Activated T-cell treated with anti-CD3 and anti-CD28 coated beads for 24 hours (primary cell): Measurements from ENCODE around the gene OXNAD1.
A peak's percentile ranks its signal among the peaks of the same experiment; 100 is the strongest.

Source experiments
- DNase-seq: peaks from one replicate; pipeline ENCODE4 v3.0.0-alpha.2; 2020; ENCODE audit warnings: low read depth

Gene OXNAD1

GRCh38 chr3:16264708-16265454 lies at the start of gene OXNAD1, which contains the start of gene DPH3:
Gene OXNAD1 (plus strand): TSS chr3:16265212. CDS start chr3:16270953, 5,741 bp downstream.
Gene DPH3 (minus strand): TSS chr3:16264943. CDS start chr3:16264876, 67 bp downstream.
- DNase-seq, result peak; percentile 99

GRCh38 chr3:16216373-16216935 lies 48.6 kb upstream of the OXNAD1 start:
- DNase-seq, result no peak

GRCh38 chr3:16219777-16220176 lies 45.2 kb upstream of the OXNAD1 start:
- no peak for DNase-seq

- DNase-seq, result no peak
These were observed 43.0 kb upstream of the OXNAD1 start for GRCh38 chr3:16221990-16222389.

GRCh38 chr3:16222547-16222946 lies 42.5 kb upstream of the OXNAD1 start:
- DNase-seq, result no peak

GRCh38 chr3:16224325-16224724 lies 40.7 kb upstream of the OXNAD1 start:
- no peak for DNase-seq

- DNase-seq, result no peak
These were observed 37.4 kb upstream of the OXNAD1 start for GRCh38 chr3:16227566-16227965.

- DNase-seq, result no peak
These were observed 35.3 kb upstream of the OXNAD1 start for GRCh38 chr3:16229681-16230080.

GRCh38 chr3:16231983-16232382 lies 33.0 kb upstream of the OXNAD1 start:
- DNase-seq, result no peak

- DNase-seq, result no peak
These were observed 31.2 kb upstream of the OXNAD1 start for GRCh38 chr3:16233806-16234205.

GRCh38 chr3:16234281-16234680 lies 30.7 kb upstream of the OXNAD1 start:
- DNase-seq, result no peak

- no peak for DNase-seq
These were observed 28.9 kb upstream of the OXNAD1 start for GRCh38 chr3:16236030-16236639.

- DNase-seq, result no peak
These were observed 28.1 kb upstream of the OXNAD1 start for GRCh38 chr3:16236856-16237393.

GRCh38 chr3:16239086-16239770 lies 25.8 kb upstream of the OXNAD1 start:
- DNase-seq, result no peak

- DNase-seq, result no peak
These were observed 25.2 kb upstream of the OXNAD1 start for GRCh38 chr3:16239780-16240179.

- DNase-seq, result no peak
These were observed 24.6 kb upstream of the OXNAD1 start for GRCh38 chr3:16240229-16241023.

- DNase-seq, result no peak
These were observed 23.8 kb upstream of the OXNAD1 start for GRCh38 chr3:16241225-16241624.

GRCh38 chr3:16242177-16242576 lies 22.8 kb upstream of the OXNAD1 start:
- DNase-seq, result no peak

GRCh38 chr3:16243706-16244490 lies 21.1 kb upstream of the OXNAD1 start:
- DNase-seq, result no peak

GRCh38 chr3:16245609-16246008 lies 19.4 kb upstream of the OXNAD1 start:
- DNase-seq, result no peak
